ENCODE measurements around the gene PRRC2C.
"Not testable (repeated sequence)": the region's sequence is repeated elsewhere in the genome, so short reads cannot be mapped to it uniquely, and the experiment has no call there.

PRRC2C gene

DNA sequence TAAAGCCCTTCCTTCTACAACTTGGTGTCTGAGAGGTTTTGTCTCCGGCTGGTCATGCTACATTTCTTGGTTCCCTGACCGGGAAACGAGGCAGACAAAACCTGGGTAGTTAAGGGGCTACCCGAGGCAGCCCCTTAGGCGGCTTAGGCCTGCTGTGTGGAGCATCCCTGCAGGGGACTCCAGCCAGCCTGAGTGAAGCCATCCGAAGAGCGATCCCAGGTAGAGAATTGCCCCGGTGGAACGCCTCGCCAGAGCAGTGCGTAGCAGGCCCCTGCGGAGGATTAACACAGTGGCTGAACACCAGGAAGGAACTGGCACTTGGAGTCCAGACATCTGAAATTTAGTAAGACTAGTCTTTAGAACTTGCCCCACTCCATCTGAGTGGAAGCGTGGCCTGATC lies 115.5 kb downstream of the PRRC2C start:
- no peak for TF ChIP-seq CTCF (IDR thresholded peaks at IDR 0.05; ENCODE audit: unreplicated experiment in 3 of 3)
- H3K36me3 Mint-ChIP-seq (ENCODE audit: low read depth): peaks cover 28% of the 10 kb centered on the region
- peak overlapping the region in 2 of 3 experiments; percentile 35 to 74 for H3K27ac Mint-ChIP-seq
- no peaks in the 10 kb centered on the region for H3K9me3 Mint-ChIP-seq
- no peak overlapping the region for H3K4me3 Mint-ChIP-seq
- no peaks in the 10 kb centered on the region for H3K27me3 Mint-ChIP-seq (ENCODE audit: low read depth)
- H3K4me1 Mint-ChIP-seq: no peaks in the 10 kb centered on the region

DNA sequence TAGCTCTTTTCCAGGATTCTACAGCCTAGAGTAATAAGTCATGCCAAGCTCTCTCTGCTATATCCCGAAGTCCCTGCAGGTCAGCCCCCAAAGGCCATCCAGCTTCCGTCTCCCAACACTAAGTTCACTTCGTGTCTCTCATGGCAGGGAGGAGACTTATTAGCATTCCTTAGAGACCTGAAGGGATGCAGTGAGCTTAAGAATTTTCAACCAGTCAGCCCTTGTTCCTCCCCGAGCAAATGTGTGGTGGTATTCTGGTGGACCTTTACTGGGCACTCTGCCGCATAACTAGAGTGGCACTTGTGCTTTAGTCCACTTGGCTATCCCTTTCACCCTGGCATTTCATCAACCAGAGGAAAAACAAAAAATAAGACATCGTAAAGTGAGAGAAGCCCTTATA lies 117.7 kb downstream of the PRRC2C start:
- H3K9me3 Mint-ChIP-seq; H3K36me3 Mint-ChIP-seq (ENCODE audit: low read depth); H3K27me3 Mint-ChIP-seq (ENCODE audit: low read depth); H3K4me1 Mint-ChIP-seq; H3K4me3 Mint-ChIP-seq: not testable (repeated sequence)
- peak overlapping the region in 1 of 3 experiments; percentile 41 for H3K27ac Mint-ChIP-seq

DNA sequence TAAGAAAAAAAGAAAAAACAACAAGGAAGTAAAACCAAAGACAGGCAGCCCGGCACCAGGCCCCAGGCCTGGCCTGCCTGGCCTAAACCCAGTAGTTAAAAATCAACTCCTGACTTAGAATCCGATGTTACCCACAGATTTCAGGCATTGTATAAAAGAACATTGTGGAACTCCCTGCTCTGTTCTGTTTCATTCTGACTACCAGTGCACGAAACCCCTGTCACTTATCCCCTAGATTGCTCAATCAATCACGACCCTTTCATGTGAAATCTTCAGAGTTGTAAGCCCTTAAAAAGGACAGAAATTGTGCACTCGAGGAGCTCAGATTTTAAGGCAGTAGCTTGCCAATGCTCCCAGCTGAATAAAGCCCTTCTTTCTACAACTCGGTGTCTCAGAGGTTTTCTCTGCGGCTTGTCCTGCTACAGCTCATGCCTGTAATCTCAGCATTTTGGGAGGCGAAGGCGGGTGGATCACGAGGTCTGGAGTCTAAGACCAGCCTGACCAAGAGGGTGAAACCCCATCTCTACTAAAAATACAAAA lies 121.1 kb downstream of the PRRC2C start:
- Mint-ChIP-seq H3K27me3 (ENCODE audit: low read depth) (no peaks in the 10 kb centered on the region), H3K4me1 (no peaks in the 10 kb centered on the region), H3K27ac (peak overlapping the region; percentile 93 to 96 (median 95)), H3K36me3 (ENCODE audit: low read depth) (no peaks in the 10 kb centered on the region), H3K9me3 (no peaks in the 10 kb centered on the region), H3K4me3 (no peak overlapping the region)
- no peak for TF ChIP-seq CTCF (IDR thresholded peaks at IDR 0.05; ENCODE audit: unreplicated experiment in 3 of 3)

- Mint-ChIP-seq H3K9me3 (no peaks in the 10 kb centered on the region), H3K36me3 (ENCODE audit: low read depth) (no peaks in the 10 kb centered on the region), H3K27me3 (ENCODE audit: low read depth) (no peaks in the 10 kb centered on the region), H3K27ac (no peak overlapping the region), H3K4me1 (no peaks in the 10 kb centered on the region), H3K4me3 (no peak overlapping the region)
- TF ChIP-seq CTCF (IDR thresholded peaks at IDR 0.05; ENCODE audit: unreplicated experiment in 3 of 3): no peak
Observed at GRCh38 chr1:171610385-171610784, 125.1 kb downstream of the PRRC2C start.

- Mint-ChIP-seq H3K9me3 (no peaks in the 10 kb centered on the region), H3K36me3 (ENCODE audit: low read depth) (no peaks in the 10 kb centered on the region), H3K27me3 (ENCODE audit: low read depth) (no peaks in the 10 kb centered on the region), H3K4me3 (no peak overlapping the region), H3K27ac (no peak overlapping the region), H3K4me1 (no peaks in the 10 kb centered on the region)
- no peak for TF ChIP-seq CTCF (IDR thresholded peaks at IDR 0.05; ENCODE audit: unreplicated experiment in 3 of 3)
Observed at GRCh38 chr1:171611306-171611705, 126.0 kb downstream of the PRRC2C start.

DNA sequence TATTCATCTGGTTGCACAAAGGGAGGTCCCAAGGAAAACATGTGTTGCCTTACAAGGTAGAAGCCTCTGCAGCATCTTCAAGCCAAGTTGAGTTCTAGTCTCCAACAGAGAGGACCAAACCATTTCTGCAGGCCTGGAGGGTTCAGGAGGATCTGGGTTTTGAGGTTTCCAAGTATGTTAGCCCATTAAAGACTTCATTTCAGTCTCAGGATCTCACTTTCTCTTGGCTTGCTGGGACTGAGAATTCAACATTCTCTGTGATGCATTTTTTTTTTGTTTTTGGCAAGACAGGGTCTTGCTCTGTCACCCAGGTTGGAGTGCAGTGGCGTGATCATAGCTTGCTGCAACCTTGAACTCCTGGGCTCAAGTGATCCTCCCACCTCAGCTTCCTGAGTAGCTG lies 128.0 kb downstream of the PRRC2C start:
- Mint-ChIP-seq H3K36me3 (ENCODE audit: low read depth) (no peaks in the 10 kb centered on the region), H3K9me3 (no peaks in the 10 kb centered on the region), H3K27me3 (ENCODE audit: low read depth) (no peaks in the 10 kb centered on the region), H3K4me1 (no peaks in the 10 kb centered on the region), H3K4me3 (no peak overlapping the region), H3K27ac (no peak overlapping the region)
- no peak for TF ChIP-seq CTCF (IDR thresholded peaks at IDR 0.05; ENCODE audit: unreplicated experiment in 3 of 3)

- H3K9me3 Mint-ChIP-seq; H3K27me3 Mint-ChIP-seq (ENCODE audit: low read depth); H3K36me3 Mint-ChIP-seq (ENCODE audit: low read depth); H3K4me1 Mint-ChIP-seq; H3K4me3 Mint-ChIP-seq: not testable (repeated sequence)
- peak overlapping the region in 1 of 3 experiments; percentile 24 for H3K27ac Mint-ChIP-seq
Observed at GRCh38 chr1:171615122-171615906, 130.0 kb downstream of the PRRC2C start.

All from nephron (organoid).